GM06990 (cell line): ENCODE data around the gene SUMF2.
A peak's percentile ranks its signal among the peaks of the same experiment; 100 is the strongest.
"Not testable (repeated sequence)": the region's sequence is repeated elsewhere in the genome, so short reads cannot be mapped to it uniquely, and the experiment has no call there.

ENCODE experiments used
- DNase-seq: peaks from one replicate; pipeline ENCODE4 v3.0.0-alpha.2; 2011; ENCODE audit not compliant: insufficient read length; ENCODE audit errors: extremely low read depth
- H3K27me3 ChIP-seq: replicated peaks from 2 replicates; pipeline ENCODE4 v1.6.0; 2011; ENCODE audit warnings: low read length; ENCODE audit not compliant: control insufficient read depth, insufficient read depth
- H3K36me3 ChIP-seq: 2 replicates; pipeline ENCODE4 v1.5.1; 2011; ENCODE audit warnings: low read length; ENCODE audit not compliant: control insufficient read depth, insufficient read depth
- H3K4me3 ChIP-seq: replicated peaks from 2 replicates; pipeline ENCODE4 v1.5.1; 2011; ENCODE audit warnings: low read depth, mild to moderate bottlenecking, control low read depth, low read length
- TF ChIP-seq, protein P1 (sequence below): IDR thresholded peaks from 2 replicates; pipeline ENCODE4 v1.5.1; 2011; ENCODE audit warnings: low read length, control low read depth, mild to moderate bottlenecking, inconsistent platforms; ENCODE audit not compliant: insufficient read depth, poor library complexity, severe bottlenecking

The SUMF2 gene

DNA sequence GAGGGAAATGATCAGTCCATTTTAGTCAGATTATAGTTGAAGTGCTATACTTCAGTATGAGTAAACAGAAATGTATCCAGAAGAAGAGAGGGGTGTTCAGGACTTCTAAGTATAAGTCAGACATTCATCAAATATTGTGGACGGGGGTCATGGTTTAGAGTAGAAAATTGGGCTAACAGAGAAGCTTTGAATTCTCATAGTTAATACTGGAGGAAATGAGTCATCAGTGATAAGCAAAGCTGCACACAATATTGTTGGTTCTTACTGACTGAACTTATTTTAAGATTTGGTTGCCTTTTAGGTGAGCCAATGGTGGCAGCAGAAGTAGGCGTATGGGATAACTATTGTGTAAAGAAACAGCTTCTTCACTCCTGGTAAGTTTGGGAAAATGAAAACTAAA lies 1.7 kb upstream of the SUMF2 start:
- H3K27me3 ChIP-seq, result no peaks in the 10 kb centered on the region
- TF ChIP-seq, protein P1, sequence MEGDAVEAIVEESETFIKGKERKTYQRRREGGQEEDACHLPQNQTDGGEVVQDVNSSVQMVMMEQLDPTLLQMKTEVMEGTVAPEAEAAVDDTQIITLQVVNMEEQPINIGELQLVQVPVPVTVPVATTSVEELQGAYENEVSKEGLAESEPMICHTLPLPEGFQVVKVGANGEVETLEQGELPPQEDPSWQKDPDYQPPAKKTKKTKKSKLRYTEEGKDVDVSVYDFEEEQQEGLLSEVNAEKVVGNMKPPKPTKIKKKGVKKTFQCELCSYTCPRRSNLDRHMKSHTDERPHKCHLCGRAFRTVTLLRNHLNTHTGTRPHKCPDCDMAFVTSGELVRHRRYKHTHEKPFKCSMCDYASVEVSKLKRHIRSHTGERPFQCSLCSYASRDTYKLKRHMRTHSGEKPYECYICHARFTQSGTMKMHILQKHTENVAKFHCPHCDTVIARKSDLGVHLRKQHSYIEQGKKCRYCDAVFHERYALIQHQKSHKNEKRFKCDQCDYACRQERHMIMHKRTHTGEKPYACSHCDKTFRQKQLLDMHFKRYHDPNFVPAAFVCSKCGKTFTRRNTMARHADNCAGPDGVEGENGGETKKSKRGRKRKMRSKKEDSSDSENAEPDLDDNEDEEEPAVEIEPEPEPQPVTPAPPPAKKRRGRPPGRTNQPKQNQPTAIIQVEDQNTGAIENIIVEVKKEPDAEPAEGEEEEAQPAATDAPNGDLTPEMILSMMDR, result no peak
- H3K36me3 ChIP-seq, result peaks cover 7% of the 10 kb centered on the region
- DNase-seq, result no peak
- no peak overlapping the region for H3K4me3 ChIP-seq

DNA sequence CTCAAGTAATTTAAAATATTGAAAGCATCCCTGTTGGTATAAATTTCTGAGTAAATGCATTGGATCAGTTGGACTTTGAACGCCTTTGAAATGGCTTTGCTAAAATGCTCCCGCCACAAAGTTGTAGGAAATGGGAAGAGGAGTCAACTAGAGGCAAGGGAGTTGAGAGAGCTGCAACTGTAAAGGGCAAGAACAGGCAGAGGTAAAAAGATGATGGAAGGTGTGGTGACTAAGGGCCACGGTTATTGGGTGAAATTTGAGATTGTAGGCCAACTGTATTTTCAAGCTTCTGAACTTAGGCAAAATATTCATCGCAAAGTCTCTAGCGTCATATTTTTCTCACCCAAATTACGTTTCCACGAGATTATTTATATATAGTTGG lies 595 bp upstream of the SUMF2 start:
- Histone ChIP-seq H3K27me3 (no peaks in the 10 kb centered on the region), H3K36me3 (peaks cover 6% of the 10 kb centered on the region), H3K4me3 (no peak overlapping the region)
- TF ChIP-seq, protein P1, result no peak
- DNase-seq, result no peak

DNA sequence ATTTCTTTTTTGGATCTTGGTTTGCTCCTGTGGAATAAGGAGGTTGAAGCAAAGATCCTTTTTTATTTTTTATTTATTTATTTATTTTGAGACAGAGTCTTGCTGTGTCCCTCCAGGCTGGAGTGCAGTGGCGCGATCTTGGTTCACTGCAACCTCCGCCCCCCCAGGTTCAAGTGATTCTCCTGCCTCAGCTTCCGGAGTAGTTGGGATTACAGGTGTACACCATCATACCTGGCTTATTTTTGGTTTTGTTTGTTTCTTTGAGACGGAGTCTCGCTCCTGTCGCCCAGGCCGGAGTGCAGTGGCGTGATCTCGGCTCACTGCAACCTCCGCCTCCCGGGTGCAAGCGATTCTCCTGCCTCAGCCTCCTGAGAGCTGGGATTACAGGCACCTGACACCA lies 2.3 kb downstream of the SUMF2 start:
- not testable (repeated sequence) for H3K4me3 ChIP-seq, H3K27me3 ChIP-seq, H3K36me3 ChIP-seq, DNase-seq

DNA sequence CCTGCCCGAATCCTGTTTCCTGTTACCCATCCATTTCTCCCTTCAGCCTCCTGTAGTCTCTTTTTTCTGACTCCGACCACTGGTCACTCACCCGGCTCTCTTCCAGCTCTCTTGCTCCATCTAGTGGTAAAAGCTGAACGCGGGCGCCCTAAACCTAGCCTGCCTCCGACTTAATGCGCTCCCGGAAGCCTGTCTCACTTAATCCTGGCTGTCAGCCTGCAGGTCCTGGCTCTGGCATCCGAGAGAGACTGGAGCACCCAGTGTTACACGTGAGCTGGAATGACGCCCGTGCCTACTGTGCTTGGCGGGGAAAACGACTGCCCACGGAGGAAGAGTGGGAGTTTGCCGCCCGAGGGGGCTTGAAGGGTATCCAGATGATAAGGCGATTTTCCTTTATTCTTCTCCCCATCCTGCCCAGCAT lies 10.3 kb downstream of the SUMF2 start:
- TF ChIP-seq, protein P1, result peak; percentile 83
- Histone ChIP-seq H3K4me3 (no peak overlapping the region), H3K27me3 (no peaks in the 10 kb centered on the region), H3K36me3 (peaks cover 19% of the 10 kb centered on the region)
- peak; percentile 50 for DNase-seq

DNA sequence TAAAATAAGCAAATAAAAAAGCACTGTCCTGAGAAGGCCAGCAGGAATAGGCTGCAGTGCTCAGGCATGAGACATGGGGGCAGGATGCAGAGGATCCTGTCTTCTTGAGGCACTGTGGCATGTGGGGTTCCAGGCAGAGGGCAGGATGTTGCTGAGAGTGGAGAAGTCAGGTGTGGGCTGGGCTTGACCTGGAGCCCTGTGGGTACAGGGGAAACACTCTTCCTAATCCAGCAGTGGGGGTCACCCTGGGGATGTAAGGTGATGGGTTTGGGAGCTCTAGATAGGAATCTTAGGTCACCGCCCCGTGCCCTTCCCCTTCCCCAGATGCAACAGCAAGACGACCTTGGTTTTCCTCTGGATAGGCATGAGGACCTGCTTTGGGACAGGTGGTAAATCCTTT lies 13.6 kb downstream of the SUMF2 start:
- Histone ChIP-seq H3K36me3 (peaks cover 23% of the 10 kb centered on the region), H3K4me3 (no peak overlapping the region), H3K27me3 (no peaks in the 10 kb centered on the region)
- TF ChIP-seq, protein P1, result no peak
- no peak for DNase-seq

DNA sequence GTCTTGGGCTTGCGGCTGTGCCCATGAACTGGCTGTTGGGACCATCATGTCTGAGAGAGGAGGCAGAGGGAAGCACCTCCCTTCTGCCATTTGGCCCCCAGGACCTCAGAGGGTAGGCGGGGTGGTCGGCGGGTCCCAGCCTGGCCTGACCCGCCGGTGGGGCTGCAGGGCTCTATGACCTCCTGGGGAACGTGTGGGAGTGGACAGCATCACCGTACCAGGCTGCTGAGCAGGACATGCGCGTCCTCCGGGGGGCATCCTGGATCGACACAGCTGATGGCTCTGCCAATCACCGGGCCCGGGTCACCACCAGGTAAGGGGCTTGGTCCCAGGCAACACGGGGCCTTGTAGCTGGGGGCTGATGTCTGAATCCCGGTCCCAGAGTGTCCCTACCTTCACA lies 14.1 kb downstream of the SUMF2 start:
- Histone ChIP-seq H3K27me3 (no peaks in the 10 kb centered on the region), H3K4me3 (no peak overlapping the region), H3K36me3 (peaks cover 19% of the 10 kb centered on the region)
- DNase-seq, result no peak
- TF ChIP-seq, protein P1, result no peak
